MM.1S (cell line): ENCODE results near the gene ZIC2.
"Not testable (repeated sequence)": the region's sequence is repeated elsewhere in the genome, so short reads cannot be mapped to it uniquely, and the experiment has no call there.

ENCODE experiments used
- DNase-seq: peaks from one replicate; pipeline ENCODE4 v3.0.0-alpha.2; 2015
- H2AFZ ChIP-seq: fragments of 300-600 bp; sonication (generic); 2 replicates; pipeline ENCODE4 v1.6.0; 2016; ENCODE audit warnings: antibody characterized with exemption, low read length
- H3F3A ChIP-seq: fragments of 300-600 bp; sonication (generic); 2 replicates; pipeline ENCODE4 v1.6.1; 2016; ENCODE audit warnings: mild to moderate bottlenecking, antibody characterized with exemption, low read length, moderate library complexity, mixed read lengths; ENCODE audit not compliant: insufficient read depth
- H3K27ac ChIP-seq: fragments of 300-600 bp; sonication (generic); 2 replicates; pipeline ENCODE4 v1.5.1; 2016; ENCODE audit warnings: mild to moderate bottlenecking, low read length
- H3K27me3 ChIP-seq: fragments of 300-600 bp; sonication (generic); replicated peaks from 2 replicates; pipeline ENCODE4 v1.6.0; 2016; ENCODE audit warnings: low read length; ENCODE audit not compliant: insufficient read depth
- H3K36me3 ChIP-seq: fragments of 300-600 bp; sonication (generic); replicated peaks from 2 replicates; pipeline ENCODE4 v1.6.1; 2016; ENCODE audit warnings: mild to moderate bottlenecking, low read length, mixed read lengths; ENCODE audit not compliant: insufficient read depth
- H3K4me1 ChIP-seq: fragments of 300-600 bp; sonication (generic); 2 replicates; pipeline ENCODE4 v1.6.1; 2016; ENCODE audit warnings: low read length, mixed read lengths
- H3K4me2 ChIP-seq: fragments of 300-600 bp; sonication (generic); 2 replicates; pipeline ENCODE4 v1.6.0; 2016; ENCODE audit warnings: low read depth, low read length
- H3K4me3 ChIP-seq: fragments of 300-600 bp; sonication (generic); 2 replicates; pipeline ENCODE4 v1.5.1; 2016; ENCODE audit warnings: low read length, mixed read lengths
- H3K79me2 ChIP-seq: fragments of 300-600 bp; sonication (generic); 2 replicates; pipeline ENCODE4 v1.6.1; 2016; ENCODE audit warnings: mixed run types, low read length, mixed read lengths
- H3K9ac ChIP-seq: fragments of 300-600 bp; sonication (generic); 2 replicates; pipeline ENCODE4 v1.6.1; 2016; ENCODE audit warnings: low read length, mixed read lengths
- H3K9me2 ChIP-seq: fragments of 300-600 bp; sonication (generic); replicated peaks from 2 replicates; pipeline ENCODE4 v1.6.1; 2016; ENCODE audit warnings: mild to moderate bottlenecking, low read length, mixed read lengths; ENCODE audit not compliant: insufficient read depth
- H3K9me3 ChIP-seq: fragments of 300-600 bp; sonication (generic); replicated peaks from 2 replicates; pipeline ENCODE4 v1.6.1; 2016; ENCODE audit warnings: mild to moderate bottlenecking, low read length, mixed read lengths; ENCODE audit not compliant: insufficient read depth
- H4K20me1 ChIP-seq: fragments of 300-600 bp; sonication (generic); 2 replicates; pipeline ENCODE4 v1.6.1; 2016; ENCODE audit warnings: mild to moderate bottlenecking, low read length, moderate library complexity, mixed read lengths; ENCODE audit not compliant: insufficient read depth
- EZH2 ChIP-seq: fragments of 300-600 bp; sonication (generic); optimal IDR thresholded peaks from 2 replicates; pipeline ENCODE3; 2017; ENCODE audit warnings: low read depth, mild to moderate bottlenecking, antibody characterized with exemption, low read length, mixed read lengths
- EZH2phosphoT487 ChIP-seq: fragments of 300-600 bp; sonication (generic); IDR thresholded peaks from 2 replicates; pipeline ENCODE4 v1.6.1; 2018; ENCODE audit warnings: antibody characterized with exemption, low read length
- TF ChIP-seq, protein P1 (sequence below): fragments of 300-600 bp; sonication (generic); IDR thresholded peaks from 2 replicates; pipeline ENCODE4 v1.5.1; 2016; ENCODE audit warnings: antibody characterized with exemption, low read length, mixed read lengths

Gene ZIC2

DNA sequence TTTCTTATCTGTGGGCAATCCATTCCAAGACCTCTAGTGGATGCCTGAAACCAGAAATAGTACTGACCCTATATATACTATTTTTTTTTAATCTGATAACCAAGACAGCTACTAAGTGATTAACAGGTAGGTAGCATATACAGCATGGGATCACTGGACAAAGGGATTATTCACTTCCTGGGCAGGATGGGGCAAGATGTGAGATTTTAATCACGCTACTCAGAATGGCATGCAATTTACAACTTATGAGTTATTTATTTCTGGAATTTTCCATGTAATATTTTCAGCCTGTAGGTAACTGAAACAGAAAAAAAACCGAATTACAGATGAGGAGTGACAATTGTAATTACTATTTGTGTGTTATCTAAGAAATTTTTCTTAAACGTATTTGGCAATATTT, 41.2 kb downstream of the ZIC2 start:
- Histone ChIP-seq H4K20me1 (no peaks in the 10 kb centered on the region), H3K9me3 (no peaks in the 10 kb centered on the region)
- TF ChIP-seq, protein P1, sequence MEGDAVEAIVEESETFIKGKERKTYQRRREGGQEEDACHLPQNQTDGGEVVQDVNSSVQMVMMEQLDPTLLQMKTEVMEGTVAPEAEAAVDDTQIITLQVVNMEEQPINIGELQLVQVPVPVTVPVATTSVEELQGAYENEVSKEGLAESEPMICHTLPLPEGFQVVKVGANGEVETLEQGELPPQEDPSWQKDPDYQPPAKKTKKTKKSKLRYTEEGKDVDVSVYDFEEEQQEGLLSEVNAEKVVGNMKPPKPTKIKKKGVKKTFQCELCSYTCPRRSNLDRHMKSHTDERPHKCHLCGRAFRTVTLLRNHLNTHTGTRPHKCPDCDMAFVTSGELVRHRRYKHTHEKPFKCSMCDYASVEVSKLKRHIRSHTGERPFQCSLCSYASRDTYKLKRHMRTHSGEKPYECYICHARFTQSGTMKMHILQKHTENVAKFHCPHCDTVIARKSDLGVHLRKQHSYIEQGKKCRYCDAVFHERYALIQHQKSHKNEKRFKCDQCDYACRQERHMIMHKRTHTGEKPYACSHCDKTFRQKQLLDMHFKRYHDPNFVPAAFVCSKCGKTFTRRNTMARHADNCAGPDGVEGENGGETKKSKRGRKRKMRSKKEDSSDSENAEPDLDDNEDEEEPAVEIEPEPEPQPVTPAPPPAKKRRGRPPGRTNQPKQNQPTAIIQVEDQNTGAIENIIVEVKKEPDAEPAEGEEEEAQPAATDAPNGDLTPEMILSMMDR, result no peak
- TF ChIP-seq EZH2phosphoT487, result no peak
- TF ChIP-seq EZH2, result no peak

DNA sequence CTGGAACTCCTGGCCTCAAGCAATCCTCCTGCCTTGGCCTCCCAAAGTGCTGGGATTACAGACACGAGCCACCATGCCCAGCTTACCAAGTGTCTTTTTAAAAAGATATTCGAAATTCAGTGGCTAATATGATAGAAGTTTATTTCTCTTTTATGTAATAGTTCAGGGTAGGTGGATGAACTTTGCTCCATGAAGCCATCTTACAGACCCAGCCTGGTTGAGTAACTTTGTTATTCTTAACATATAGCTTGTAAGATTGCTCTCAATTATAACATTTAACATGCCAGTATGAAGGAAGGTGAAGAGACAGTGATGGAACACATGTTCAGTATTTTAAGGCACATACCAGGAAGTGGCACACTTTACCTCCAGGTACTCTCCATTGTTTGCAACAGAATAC, 42.4 kb downstream of the ZIC2 start:
- no peaks in the 10 kb centered on the region for H3K4me1 ChIP-seq
- H3K4me3 ChIP-seq, result no peak overlapping the region
- no peak overlapping the region for H3K27ac ChIP-seq
- H3K79me2 ChIP-seq, result no peaks in the 10 kb centered on the region
- H3F3A ChIP-seq, result no peaks in the 10 kb centered on the region
- H3K9ac ChIP-seq, result no peak overlapping the region
- H2AFZ ChIP-seq, result no peak overlapping the region
- no peak for TF ChIP-seq EZH2phosphoT487
- TF ChIP-seq EZH2, result no peak
- TF ChIP-seq, protein P1, result no peak
- no peaks in the 10 kb centered on the region for H3K9me2 ChIP-seq
- no peaks in the 10 kb centered on the region for H4K20me1 ChIP-seq
- no peaks in the 10 kb centered on the region for H3K27me3 ChIP-seq
- H3K36me3 ChIP-seq, result no peaks in the 10 kb centered on the region
- no peak overlapping the region for H3K4me2 ChIP-seq
- no peak for DNase-seq
- H3K9me3 ChIP-seq, result no peaks in the 10 kb centered on the region

More for the DNA sequence above, 41.2 kb downstream of the ZIC2 start:
- Histone ChIP-seq H3K79me2 (no peaks in the 10 kb centered on the region), H3K9me2 (no peaks in the 10 kb centered on the region), H3K4me2 (no peak overlapping the region), H3K9ac (no peak overlapping the region), H2AFZ (no peak overlapping the region), H3F3A (no peaks in the 10 kb centered on the region), H3K36me3 (no peaks in the 10 kb centered on the region), H3K4me1 (no peaks in the 10 kb centered on the region), H3K27me3 (no peaks in the 10 kb centered on the region), H3K4me3 (no peak overlapping the region), H3K27ac (no peak overlapping the region)
- no peak for DNase-seq

DNA sequence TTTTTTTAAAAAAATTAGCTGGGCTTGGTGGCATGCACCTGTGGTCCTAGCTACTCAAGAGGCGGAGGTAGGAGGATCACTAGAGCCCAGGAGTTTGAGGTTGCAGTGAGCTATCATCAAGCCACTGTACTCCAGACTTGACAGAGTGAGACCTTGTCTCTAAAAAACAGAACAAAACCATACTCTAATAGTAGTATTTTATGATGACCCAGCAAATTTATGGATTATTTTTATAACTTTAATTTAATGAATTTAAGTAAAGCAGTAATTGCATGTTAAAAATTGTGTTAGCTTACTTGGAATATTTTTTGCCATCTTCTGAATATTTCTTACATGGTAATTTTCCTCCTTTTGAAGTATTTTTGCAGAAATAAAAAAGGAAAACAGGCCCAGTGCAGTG, 48.3 kb downstream of the ZIC2 start:
- no peak overlapping the region for H3K4me2 ChIP-seq
- no peaks in the 10 kb centered on the region for H3K79me2 ChIP-seq
- no peak for DNase-seq
- H3K27me3 ChIP-seq, result no peaks in the 10 kb centered on the region
- no peaks in the 10 kb centered on the region for H3K9me2 ChIP-seq
- no peaks in the 10 kb centered on the region for H3F3A ChIP-seq
- no peaks in the 10 kb centered on the region for H3K9me3 ChIP-seq
- no peak overlapping the region for H3K27ac ChIP-seq
- H3K9ac ChIP-seq, result no peak overlapping the region
- H2AFZ ChIP-seq, result no peak overlapping the region
- no peak for TF ChIP-seq EZH2
- no peak for TF ChIP-seq EZH2phosphoT487
- TF ChIP-seq, protein P1, result no peak
- H3K4me1 ChIP-seq, result no peaks in the 10 kb centered on the region
- H3K4me3 ChIP-seq, result no peak overlapping the region
- no peaks in the 10 kb centered on the region for H3K36me3 ChIP-seq
- H4K20me1 ChIP-seq, result no peaks in the 10 kb centered on the region

DNA sequence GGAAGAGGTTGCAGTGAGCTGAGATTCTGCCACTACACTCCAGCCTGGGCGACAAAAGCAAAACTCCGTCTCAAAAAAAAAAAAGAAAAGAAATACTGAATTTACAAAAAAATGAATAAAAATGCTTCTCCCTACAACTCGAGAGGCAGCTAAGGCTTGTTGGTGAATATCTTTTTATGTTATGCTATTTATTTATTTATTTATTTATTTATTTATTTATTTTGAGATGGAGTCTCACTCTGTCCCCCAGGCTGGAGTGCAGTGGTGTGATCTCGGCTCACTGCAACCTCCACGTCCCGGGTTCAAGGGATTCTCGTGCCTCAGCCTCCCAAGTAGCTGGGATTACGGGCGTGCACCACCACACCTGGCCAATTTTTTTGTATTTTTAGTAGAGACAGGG, 51.1 kb downstream of the ZIC2 start:
- H3K36me3 ChIP-seq, DNase-seq, H3K27ac ChIP-seq, H4K20me1 ChIP-seq, H3K4me1 ChIP-seq, H3F3A ChIP-seq, H3K79me2 ChIP-seq, H3K9me3 ChIP-seq, H3K27me3 ChIP-seq, H2AFZ ChIP-seq, H3K9me2 ChIP-seq, H3K9ac ChIP-seq, H3K4me3 ChIP-seq, H3K4me2 ChIP-seq: not testable (repeated sequence)
